Measurements from ENCODE around the gene ZNF662. TPM values are rescaled to one million over a fixed set of nuclear protein-coding genes. Genes with fewer than 3 reads are reported as not detected.

The ZNF662 gene
- total RNA-seq, 1 experiment from 2014 or later = 2.7 TPM

GRCh38 chr3:42923606-42924005 is 17.7 kb downstream of the ZNF662 start (continued):
- TF ChIP-seq ZNF532 (CRISPR knock-in tag; IDR thresholded peaks at IDR 0.05; ENCODE audit: borderline replicate concordance) = no peak
- TF ChIP-seq ZNF512 (CRISPR knock-in tag; IDR thresholded peaks at IDR 0.05; ENCODE audit: borderline replicate concordance) = no peak
- no peak for TF ChIP-seq STAT6 (CRISPR knock-in tag; conservative IDR thresholded peaks at IDR 0.05; ENCODE audit: low read depth)
- no peak for TF ChIP-seq NFE2L1 (CRISPR knock-in tag; IDR thresholded peaks at IDR 0.05)
- no peak for TF ChIP-seq USF2 (CRISPR knock-in tag; IDR thresholded peaks at IDR 0.05)
- TF ChIP-seq PRDM15 (CRISPR knock-in tag; IDR thresholded peaks at IDR 0.05) = no peak
- no peak for TF ChIP-seq HMGA2 (CRISPR knock-in tag; IDR thresholded peaks at IDR 0.05)
- no peak for TF ChIP-seq ERG (CRISPR knock-in tag; IDR thresholded peaks at IDR 0.05)
- TF ChIP-seq RELA (CRISPR knock-in tag; IDR thresholded peaks at IDR 0.05; ENCODE audit: borderline replicate concordance) = no peak
- TF ChIP-seq E2F4 (CRISPR knock-in tag; IDR thresholded peaks at IDR 0.05; ENCODE audit: borderline replicate concordance, low read depth) = no peak
- no peak for TF ChIP-seq MLX (CRISPR knock-in tag; IDR thresholded peaks at IDR 0.05)
